Measurements from ENCODE around the gene NAA60.

Gene NAA60

DNA sequence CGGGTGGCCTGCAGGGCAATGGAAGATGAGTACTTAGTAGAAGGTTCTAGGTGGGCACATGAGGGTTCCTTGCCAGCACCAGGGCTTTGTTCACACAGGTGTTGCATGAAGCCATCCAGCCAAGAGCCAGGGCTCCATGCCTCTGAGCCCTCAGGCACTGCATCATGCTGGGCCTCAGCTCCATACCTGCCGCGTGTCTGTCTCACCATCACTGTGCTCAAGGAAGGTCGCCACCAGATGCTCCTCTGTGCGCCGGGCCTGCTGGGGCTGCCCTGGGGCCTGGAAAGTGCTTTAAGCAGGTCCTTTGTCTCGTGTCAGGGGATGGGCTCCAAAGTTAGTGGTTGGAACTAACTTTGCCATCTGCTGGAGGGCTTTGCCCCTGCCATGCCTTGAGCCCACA is 26.3 kb downstream of the NAA60 start:
- Histone ChIP-seq H3F3A (ENCODE audit: insufficient read depth, low read length) (no peaks in the 10 kb centered on the region), H3K79me2 (ENCODE audit: insufficient read depth, low read length) (peaks cover 21% of the 10 kb centered on the region), H3K27ac (ENCODE audit: low read depth, low read length, poor library complexity, severe bottlenecking) (no peak overlapping the region), H3K9ac (ENCODE audit: low read length) (no peak overlapping the region), H3K9me3 (ENCODE audit: low read length) (0 out of 2 replicates have a peak, but pooled peaks cover 3% of the 10 kb centered on the region), H4K20me1 (ENCODE audit: insufficient read depth, low read length) (no peaks in the 10 kb centered on the region), H3K9me2 (ENCODE audit: low read depth, low read length) (no peaks in the 10 kb centered on the region), H3K4me3 (ENCODE audit: low read depth, low read length, poor library complexity, severe bottlenecking) (no peak overlapping the region), H3K27me3 (ENCODE audit: insufficient read depth, low read length) (no peaks in the 10 kb centered on the region), H3K36me3 (ENCODE audit: insufficient read depth, low read length) (peaks cover 29% of the 10 kb centered on the region), H3K4me1 (ENCODE audit: insufficient read depth, low read length, severe bottlenecking) (no peaks in the 10 kb centered on the region), H2AFZ (ENCODE audit: low read length) (no peak overlapping the region), H3K4me2 (ENCODE audit: low read length) (no peak overlapping the region)
- TF ChIP-seq CTCF (IDR thresholded peaks at IDR 0.05; ENCODE audit: low read length) (no peak), EZH2 (IDR thresholded peaks at IDR 0.05; ENCODE audit: borderline replicate concordance, low read length) (no peak)

DNA sequence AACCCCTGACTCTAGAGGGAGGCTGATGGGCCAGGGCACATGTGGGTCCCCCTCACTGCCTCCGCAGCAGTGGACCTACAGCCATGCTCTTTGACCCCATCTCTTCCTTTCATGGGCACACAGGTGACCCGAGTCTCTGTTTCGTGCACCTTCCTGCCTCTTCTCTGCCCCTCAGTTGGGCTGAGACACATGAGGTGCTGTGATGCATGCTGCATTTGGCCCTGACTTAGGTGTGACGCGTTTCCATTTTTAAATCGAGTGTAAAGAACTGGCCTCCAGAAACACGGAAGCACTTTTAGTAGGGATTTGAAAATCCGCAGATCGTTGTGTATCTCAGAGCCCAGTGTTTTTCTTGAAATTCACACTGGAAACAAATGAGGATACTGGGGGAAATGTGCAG is 27.2 kb downstream of the NAA60 start:
- Histone ChIP-seq H3F3A (ENCODE audit: insufficient read depth, low read length) (no peaks in the 10 kb centered on the region), H3K9me2 (ENCODE audit: low read depth, low read length) (no peaks in the 10 kb centered on the region), H2AFZ (ENCODE audit: low read length) (no peak overlapping the region), H4K20me1 (ENCODE audit: insufficient read depth, low read length) (no peaks in the 10 kb centered on the region), H3K4me3 (ENCODE audit: low read depth, low read length, poor library complexity, severe bottlenecking) (no peak overlapping the region), H3K4me1 (ENCODE audit: insufficient read depth, low read length, severe bottlenecking) (no peaks in the 10 kb centered on the region), H3K4me2 (ENCODE audit: low read length) (no peak overlapping the region), H3K9me3 (ENCODE audit: low read length) (0 out of 2 replicates have a peak, but pooled peaks cover 3% of the 10 kb centered on the region), H3K9ac (ENCODE audit: low read length) (no peak overlapping the region), H3K27me3 (ENCODE audit: insufficient read depth, low read length) (no peaks in the 10 kb centered on the region), H3K36me3 (ENCODE audit: insufficient read depth, low read length) (peaks cover 24% of the 10 kb centered on the region), H3K27ac (ENCODE audit: low read depth, low read length, poor library complexity, severe bottlenecking) (no peak overlapping the region), H3K79me2 (ENCODE audit: insufficient read depth, low read length) (peaks cover 15% of the 10 kb centered on the region; the same call in 1 of the 2 replicates)
- TF ChIP-seq EZH2 (IDR thresholded peaks at IDR 0.05; ENCODE audit: borderline replicate concordance, low read length) (no peak), CTCF (IDR thresholded peaks at IDR 0.05; ENCODE audit: low read length) (no peak)

- H3F3A ChIP-seq (ENCODE audit: insufficient read depth, low read length): no peaks in the 10 kb centered on the region
- H2AFZ ChIP-seq (ENCODE audit: low read length): no peak overlapping the region
- no peak overlapping the region for H3K4me2 ChIP-seq (ENCODE audit: low read length)
- H3K27me3 ChIP-seq (ENCODE audit: insufficient read depth, low read length): no peaks in the 10 kb centered on the region
- H3K79me2 ChIP-seq (ENCODE audit: insufficient read depth, low read length): peaks cover 6% of the 10 kb centered on the region; the same call in 1 of the 2 replicates
- H3K4me1 ChIP-seq (ENCODE audit: insufficient read depth, low read length, severe bottlenecking): no peaks in the 10 kb centered on the region
- H3K9ac ChIP-seq (ENCODE audit: low read length): no peak overlapping the region
- H3K9me2 ChIP-seq (ENCODE audit: low read depth, low read length): no peaks in the 10 kb centered on the region
- H3K4me3 ChIP-seq (ENCODE audit: low read depth, low read length, poor library complexity, severe bottlenecking): no peak overlapping the region
- TF ChIP-seq EZH2 (IDR thresholded peaks at IDR 0.05; ENCODE audit: borderline replicate concordance, low read length): no peak
- 0 out of 2 replicates have a peak, but pooled peaks cover 3% of the 10 kb centered on the region for H3K9me3 ChIP-seq (ENCODE audit: low read length)
- H3K27ac ChIP-seq (ENCODE audit: low read depth, low read length, poor library complexity, severe bottlenecking): no peak overlapping the region
- H4K20me1 ChIP-seq (ENCODE audit: insufficient read depth, low read length): no peaks in the 10 kb centered on the region
- H3K36me3 ChIP-seq (ENCODE audit: insufficient read depth, low read length): peaks cover 15% of the 10 kb centered on the region
Observed at GRCh38 chr16:3471518-3472176, 28.2 kb downstream of the NAA60 start.

All from OCI-LY1 (cell line).